Activated CD8-positive, alpha-beta memory T cell treated with anti-CD3 and anti-CD28 coated beads for 1 hour (primary cell): ENCODE results near the gene SLC22A16.

Experiments
- DNase-seq, 2 donors: peaks; one replicate each; pipeline ENCODE4 v3.0.0-alpha.2; 2020; ENCODE audit warnings: low read depth in 1 of 2; ENCODE audit errors: extremely low read depth in 1 of 2

Gene SLC22A16

DNA sequence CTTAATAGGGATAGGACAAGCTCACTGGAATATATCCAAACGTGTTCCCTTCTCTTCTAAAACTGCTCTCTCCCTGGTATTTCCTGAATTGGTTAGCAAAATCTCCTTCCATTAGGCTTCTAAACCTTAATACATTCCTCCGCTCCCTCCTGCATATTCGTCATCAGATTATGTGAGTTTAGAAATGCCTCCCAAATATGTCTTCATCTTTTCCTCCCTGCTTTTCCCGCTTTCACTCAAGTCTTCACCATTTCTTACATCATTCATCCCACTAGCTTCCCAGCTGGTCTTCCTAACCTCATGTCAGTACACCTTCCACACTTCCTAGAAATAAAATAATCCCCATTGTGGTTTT lies 26.9 kb downstream of the SLC22A16 start:
- DNase-seq: no peak

DNA sequence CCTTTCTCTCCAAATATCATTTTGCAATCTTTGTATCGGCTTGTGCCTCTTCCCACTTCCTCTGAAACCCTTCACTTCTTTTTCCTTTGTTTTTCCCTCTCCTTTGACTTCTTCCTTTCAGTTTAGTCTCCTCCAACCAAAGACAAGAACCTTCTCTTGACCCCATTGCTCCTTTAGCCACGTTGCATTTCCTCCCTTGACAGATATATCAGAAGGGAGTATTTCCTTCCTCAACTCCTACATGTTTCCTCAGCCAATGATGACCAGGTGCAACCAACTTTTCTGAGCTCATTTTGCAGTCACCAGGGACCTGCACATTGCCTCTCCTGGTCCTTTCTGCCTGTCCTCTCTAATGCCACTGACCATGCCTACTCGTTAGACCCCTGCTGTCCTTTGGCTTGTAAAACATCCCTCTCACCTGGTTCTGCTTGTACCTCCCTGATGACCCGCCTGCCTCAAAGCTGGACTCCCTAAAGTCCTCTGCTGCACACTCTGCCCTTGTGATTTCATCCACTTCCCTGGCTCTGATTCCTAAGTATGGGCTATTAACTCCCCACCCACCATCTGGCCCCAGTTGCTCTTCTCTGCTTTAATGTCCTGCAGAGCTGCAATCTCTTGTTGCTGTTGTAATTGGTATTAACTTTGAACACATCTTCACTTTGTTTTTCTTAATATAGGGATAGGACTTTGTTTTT lies 27.4 kb downstream of the SLC22A16 start:
- DNase-seq: no peak

DNA sequence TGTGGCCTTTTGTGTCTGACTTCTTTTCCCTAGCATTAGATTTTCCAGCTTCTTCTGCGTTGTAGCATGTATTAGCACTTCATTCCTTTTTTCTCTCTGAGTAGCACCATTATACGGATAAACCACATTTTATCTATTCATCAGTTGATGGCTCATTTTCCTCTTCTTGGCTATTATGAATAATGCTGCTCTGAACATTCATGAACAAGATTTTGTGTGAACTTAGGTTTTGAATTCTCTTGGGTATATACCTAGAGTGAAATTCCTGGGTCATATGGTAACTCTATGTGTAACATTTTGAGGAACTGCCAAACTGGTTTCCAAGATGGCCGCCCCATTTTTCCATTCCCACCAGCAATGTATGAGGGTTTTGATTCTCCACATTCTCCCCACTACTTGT lies 28.7 kb downstream of the SLC22A16 start:
- DNase-seq: no peak

DNA sequence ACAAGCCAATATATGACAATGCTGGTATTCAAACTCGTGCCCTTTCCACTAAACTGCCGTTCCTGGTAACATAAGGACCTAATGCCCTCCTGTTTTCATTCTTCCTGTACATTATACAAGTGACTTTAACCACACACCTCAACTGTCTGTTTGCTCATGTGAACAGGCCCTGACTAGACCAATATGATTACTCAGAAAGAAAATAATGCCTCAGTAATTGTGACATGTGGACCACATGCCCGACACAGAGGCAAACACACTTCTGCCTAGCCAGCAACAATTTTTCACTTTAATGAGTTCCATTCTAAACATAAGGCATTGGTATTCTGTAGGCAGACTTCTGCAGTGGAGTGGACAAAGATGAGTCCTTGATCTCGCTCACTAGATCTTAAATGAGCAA lies 30.0 kb downstream of the SLC22A16 start:
- no peak for DNase-seq

DNA sequence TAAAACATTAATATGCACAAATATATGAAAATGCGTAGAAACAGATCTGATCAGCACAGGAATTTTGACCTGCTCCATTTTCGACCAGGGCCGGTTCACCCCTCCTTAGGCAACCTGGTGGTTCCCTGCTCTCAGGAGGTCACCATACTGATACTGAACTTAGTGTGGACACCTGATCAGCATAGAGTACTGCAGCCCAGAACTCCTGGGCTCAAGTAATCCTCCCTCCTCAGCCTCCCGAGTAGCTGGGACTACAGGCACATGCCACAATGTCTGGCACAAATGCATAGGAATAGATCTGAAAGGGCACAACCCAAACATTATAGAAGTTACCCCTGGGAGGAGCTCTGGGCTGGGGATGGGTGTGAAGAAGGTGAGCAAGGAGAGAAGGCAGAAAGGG lies 36.4 kb downstream of the SLC22A16 start:
- DNase-seq: no peak

DNA sequence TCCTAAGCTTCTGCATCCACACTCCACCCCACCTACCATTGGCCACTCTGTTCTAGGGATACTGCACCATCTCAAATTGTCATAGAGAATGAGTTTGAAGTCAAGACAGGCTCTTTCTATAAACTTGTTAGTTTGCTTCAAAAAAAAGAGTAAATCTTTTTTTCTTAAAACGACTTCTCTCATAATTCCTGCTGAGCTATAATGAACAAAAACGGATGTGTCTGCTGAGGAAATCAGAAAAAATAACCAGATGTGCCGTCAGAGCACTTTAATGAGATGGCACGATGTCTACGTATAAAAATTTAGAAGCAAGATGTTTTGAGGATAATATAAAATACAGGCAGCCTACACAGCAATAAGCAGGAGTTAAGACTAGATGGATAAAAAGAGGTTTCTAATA lies 37.1 kb downstream of the SLC22A16 start:
- no peak for DNase-seq

DNA sequence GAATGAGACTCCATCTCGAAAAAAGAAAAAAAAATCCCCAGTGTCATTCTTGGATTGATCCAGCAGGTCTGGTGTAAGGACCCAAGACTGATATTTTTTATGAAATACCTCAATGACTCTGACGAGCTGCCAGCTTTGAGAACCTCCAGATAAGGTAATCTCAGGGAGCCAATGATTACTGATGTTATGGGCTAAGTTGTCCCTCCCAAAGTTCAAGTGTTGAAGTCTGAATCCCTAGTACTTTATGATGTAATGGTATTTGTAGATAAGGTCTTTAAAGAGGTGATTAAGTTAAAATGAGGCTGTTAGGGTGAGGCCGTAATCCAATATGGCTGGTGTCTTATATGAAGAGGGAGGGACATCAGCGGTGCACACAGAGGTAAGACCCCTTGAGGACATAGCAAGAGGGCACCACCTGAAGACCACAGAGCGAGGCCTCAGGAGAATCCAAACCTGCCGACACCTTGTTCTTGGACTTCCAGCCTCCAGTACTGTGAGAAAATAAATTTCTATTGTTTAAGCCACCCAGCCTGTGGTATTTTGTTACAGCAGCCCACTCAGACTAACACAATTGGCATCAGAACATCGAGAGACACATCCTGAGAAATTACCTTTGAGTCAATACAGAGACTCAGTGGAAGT lies 41.3 kb downstream of the SLC22A16 start:
- no peak for DNase-seq

DNA sequence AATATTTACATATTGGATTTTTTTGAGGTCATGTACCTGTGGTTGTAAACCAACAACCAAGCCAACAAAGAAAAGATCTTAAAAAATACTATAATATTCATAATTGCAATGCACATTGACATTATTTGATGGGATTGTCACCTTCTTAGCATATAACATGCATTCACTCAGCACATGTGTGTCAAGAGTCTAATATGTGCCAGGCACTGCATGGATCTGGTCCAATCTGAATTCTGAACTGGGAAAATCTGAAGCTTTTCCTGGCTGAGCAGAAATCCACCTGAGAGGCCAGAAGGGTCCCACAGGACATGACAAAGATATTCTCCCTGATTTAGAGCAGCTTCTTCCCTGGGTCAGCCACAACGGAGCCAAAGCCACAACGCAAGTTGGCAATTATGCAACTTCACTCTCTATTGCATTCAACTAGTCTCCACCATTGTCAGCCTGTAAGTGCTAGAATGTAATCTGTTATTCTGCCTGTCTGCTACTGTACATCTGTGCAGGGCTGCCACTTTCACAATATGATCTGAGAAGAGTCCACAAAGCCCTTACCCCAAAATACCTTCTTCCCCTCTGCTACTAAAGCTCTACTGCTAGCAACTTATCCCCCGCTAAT lies 44.0 kb downstream of the SLC22A16 start:
- DNase-seq: no peak

DNA sequence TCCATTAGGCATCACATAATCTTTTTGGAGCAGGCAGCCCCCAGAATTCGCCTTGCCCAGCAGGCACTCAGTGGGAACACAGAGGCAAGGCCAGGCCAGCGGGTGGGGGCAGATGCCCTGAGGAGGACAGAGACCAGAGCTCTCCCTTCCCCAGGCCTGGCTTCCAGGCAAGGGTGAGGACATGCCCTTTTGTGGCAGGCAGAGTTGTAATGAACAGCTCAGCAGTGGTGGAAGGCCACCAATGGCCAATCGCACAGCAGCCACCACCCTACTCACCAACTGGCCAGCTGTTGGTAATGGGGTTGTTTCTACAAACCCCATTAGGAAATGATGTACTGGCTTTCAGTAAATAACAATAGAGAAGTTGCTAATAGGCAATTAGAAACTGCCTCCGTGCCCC lies 45.7 kb downstream of the SLC22A16 start:
- no peak for DNase-seq

DNA sequence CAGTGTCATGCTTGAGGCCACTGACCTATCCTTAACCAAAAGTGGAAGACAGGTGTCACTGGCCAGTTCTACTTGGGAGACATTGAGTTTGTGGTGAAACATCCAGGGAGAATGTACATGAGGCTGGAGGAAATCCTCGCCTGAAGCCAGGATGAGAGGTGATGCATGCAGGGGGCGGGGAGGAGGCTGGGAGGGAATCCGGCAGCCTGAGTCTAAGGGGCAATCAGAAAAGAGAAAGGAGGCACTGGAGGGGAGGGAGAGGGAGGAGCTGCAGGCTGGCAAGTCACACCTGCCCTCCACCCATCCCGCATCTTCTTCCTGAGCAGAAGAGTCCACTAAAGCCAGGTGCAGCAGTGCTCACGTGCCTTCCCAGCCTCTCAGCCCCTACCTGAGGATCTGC lies 46.2 kb downstream of the SLC22A16 start:
- no peak for DNase-seq

DNA sequence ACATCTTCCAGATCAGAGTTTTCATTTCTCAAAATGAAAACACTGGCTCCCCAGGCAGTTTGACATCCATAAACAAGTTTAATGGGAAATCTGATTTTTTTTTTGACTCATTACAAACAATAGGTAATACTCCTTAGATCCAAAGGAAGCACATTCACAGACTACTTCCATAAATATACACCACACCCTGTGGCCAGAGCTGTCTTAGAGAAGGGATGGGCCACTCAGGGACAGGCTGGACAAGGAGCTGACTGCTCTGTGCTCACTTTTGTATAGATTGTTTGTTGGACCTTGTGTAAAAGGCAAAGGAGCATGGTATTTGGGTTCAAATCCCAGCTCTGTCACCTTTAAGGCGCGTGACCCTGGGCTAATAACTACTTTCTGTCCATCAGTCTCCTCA lies 48.3 kb downstream of the SLC22A16 start:
- DNase-seq: no peak

DNA sequence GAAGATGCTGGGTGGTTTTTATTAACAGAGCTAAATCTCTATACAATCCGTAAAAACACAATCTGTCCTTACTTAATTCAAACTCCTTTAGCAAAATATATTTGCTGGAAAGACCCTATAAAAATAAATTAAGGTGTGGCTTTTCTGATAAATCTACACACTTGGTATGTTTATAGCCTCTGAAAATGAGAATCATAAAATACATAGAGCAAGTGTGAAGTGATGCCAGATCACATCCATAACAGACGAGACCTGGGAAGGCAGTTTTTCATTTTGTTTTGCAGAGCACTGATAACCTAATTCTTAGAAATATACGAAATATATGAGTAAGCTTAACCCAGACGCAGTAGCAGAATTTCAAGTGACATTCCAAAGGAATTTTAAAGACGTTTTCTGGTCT lies 50.6 kb downstream of the SLC22A16 start:
- DNase-seq: no peak

DNA sequence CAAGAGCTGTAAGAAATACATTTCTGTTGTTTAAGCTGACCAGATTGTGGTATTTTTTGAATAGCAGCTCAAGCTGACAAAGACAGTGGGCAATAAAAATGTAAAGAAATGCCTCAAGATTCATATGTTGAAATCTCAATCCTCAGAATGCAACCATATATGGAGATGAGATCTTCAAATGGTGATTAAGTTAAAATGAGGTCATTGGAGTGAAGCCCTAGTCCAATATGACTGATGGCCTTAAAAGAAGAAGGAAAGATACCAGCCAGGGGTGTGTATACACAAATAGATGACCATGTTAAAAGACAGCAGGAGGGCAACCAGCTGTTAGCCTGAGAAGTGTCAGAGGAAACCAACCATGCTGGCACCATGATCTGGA lies 54.0 kb downstream of the SLC22A16 start:
- DNase-seq: no peak

DNA sequence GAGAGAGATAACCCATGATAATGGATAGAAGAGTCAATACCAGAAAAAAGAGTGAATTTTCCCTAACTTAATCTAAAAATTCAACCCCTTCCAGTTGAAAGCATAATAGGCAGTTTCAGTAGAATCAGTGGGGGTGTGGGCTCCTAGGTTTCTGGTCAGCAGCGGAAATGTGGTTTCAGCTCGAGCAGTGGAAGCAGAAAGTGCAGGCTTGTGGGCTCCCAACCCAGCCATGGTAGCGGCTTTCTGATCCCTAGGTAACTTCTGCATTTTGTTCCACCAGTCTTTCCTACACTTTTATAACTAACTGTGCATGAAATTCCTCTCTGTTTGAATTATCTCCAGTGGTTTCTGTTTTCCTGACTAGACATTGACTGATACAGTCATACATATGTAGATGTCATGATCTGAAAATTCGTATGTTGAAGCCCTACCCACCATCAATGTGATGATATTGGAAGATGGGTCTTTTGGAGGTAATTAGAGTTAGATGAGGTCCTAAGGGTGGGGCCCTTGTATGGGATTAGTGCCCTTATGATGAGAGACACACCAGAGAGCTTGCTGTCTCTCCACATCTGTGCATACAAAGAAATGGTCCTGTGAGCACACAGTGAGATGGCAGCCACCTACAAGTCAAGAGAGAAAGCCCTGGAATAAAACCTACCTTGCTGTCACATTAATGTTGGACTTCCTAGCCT lies 54.5 kb downstream of the SLC22A16 start:
- DNase-seq: no peak

DNA sequence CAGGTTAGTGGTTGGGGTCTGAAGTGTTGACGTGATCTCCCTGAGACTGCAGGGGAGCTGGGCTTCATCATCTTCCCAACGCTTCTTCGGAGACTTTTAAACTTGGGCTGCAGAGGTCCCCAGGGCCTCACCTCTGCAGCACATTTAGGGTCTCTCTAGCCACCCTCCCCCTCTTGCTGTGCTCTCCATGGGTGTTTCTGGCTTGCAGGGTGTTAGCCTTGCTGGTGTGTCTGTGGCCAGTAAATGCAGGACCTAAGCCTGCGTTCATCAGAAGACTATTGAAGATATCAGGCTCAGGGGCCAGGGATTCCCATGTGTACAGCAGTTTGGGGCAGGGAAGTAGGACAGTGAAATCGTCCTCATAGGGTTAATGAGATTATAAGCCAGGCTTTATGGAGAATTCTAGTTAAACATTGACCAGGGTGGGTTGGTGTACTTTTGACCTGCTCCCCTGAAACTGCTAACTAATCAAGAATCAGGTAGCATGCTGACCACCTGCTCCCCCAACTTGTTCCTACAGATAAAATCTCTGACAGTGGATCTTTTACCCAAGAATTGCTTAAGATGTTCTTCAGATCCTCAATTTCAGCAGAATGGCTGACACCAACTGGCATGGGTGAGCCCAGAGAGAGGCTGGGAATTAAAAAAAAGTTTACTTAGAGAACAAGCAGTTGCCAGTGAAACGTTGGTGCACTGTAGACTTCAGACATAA lies 57.2 kb downstream of the SLC22A16 start:
- DNase-seq: no peak

DNA sequence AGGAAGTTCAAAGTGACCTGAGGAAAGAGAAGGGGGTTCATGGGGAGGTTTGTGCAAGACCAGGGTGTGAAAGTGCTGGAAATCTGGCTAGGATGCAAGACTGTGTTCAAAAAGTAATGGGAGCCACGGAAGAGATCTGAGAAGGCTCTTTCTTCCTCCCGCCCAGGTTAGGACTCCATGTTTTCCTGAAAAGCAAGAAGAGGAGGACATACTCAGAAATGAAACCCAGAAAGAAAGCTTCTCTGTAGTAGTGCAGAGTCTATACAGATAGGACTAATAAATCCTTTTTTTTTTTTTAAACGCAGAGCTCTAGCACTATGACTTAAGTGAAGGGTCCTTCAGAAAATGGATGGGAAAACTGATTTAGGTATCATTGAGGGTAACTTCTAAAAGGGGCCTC lies 57.8 kb downstream of the SLC22A16 start:
- DNase-seq: no peak

DNA sequence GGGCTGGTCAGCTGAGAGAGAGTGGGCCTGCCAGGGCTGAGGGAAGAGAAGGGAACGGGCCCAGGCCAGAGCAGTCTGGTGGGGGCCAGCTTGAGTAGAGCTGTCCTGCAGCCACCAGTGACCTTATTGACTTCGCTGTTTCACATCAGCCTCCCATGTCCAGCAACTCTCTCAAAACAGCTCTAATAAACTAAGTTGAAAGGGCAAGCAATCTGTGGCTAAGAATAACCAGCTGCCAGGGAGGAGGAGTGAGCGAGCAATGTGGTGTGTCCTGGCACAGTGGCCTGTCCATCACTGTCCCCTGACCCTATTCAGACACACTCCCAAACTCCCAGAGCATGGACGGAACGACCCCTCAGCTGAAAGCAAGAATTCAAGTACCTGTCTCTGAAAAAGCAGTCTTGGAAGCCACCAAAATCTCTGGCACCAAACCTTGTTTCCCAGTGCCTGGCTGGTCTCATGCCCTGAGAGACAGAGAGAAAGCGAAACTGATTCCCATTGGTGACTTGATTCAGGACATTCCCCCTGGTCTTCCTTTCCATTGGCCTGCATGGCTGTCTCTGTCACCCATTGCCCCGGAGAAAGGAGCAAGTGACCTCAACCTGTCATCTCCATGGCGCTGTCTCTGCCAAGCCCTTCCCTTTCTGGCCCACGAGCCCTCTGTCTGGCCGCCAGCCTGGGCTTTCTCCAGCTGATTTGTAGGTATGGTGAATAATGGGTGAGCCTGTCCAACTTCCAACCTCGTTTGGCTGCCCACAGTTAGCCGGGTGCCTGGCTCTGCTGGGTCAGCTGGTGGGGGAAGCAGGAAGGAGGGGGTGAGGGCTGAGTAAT lies 61.1 kb downstream of the SLC22A16 start, which contains the start of gene DDO:
Gene DDO, minus strand, starts transcription at position 490 of the 831 bp plus-strand sequence. CDS start 2,113 bp downstream, outside the sequence.
- no peak for DNase-seq

DNA sequence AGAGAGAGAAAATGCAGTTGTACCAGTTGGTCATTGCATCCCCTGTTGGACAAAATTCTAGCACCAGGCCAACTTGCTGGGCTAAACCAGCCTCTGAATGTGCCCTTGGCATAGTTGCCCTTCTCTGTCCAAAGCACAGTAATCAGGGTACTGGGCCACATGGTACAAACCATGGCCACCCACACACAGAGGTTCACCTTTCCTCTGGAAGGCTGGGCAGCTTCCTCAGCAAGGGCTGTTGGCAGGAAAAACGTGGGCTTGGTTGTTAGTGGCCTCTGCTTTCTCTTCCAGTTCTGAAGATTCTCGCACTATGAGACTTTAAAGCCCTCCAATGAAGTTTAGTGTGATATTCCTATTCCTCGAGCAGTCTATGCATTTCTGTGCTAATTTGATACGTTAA lies 61.7 kb downstream of the SLC22A16 start:
- DNase-seq: no peak

DNA sequence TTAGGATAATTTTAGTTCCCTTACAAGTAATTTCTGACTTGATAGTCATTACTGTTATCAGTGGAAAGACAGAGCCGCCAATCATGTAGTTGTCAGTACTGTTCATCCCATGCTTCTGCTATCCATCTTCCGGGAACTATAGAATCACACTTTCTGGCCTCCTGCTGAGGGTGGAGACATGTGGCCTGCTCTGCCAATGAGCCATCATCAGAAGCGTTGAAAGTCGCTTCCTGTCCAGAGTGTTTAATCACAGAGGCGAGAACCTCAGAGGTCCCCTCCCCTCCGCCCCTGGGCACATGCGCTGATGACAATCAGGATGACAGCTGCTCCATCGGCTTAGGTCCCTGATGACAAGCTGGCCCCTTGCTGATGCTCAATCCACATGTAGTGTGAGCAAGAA lies 64.1 kb downstream of the SLC22A16 start:
- no peak for DNase-seq

DNA sequence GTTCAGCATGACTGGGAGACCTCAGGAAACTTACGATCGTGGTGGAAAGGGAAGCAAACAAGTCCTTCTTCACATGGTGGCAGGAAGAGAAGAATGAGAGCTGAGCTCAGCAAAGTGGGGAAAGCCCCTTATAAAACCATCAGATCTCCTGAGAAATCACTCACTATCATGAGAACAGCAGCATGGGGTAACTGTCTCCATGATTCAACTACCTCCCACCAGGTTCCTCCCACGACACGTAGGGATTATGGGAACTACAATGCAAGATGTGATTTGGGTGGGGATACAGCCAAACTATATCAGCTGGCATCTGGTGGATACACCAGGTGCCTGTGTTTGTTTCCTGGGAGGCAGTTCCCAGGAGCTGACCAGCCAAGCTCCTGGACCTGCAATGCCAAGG lies 65.9 kb downstream of the SLC22A16 start:
- DNase-seq: no peak
